HG02884 (cell line): ENCODE data around the gene PRR16.
"Not testable (repeated sequence)": the region's sequence is repeated elsewhere in the genome, so short reads cannot be mapped to it uniquely, and the experiment has no call there.

ENCODE experiments used
- ATAC-seq: cut with Tn5 transposase; IDR thresholded peaks from one replicate; pipeline ENCODE4 v1.9.1; 2021; ENCODE audit warnings: mild to moderate bottlenecking, moderate library complexity; ENCODE audit not compliant: unreplicated experiment

PRR16 gene

DNA sequence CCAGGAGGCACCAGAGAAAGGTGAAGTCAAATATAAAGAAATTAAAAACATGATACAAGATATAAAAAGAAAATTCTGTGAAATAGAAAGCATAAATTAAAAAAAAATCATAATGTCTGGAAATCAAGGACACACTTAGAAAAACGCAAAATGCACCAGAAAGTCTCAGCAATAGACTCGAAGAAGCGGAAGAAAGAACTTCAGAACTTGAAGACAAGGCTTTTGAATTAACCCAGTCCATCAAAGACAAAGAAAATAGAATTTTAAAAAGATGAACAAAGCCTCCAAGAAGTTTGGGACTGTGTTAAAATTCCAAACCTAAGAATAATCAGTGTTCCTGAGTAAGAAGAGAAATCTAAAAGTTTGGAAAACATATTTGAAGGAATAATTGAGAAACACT is 168.3 kb downstream of the PRR16 start:
- no peak for ATAC-seq

DNA sequence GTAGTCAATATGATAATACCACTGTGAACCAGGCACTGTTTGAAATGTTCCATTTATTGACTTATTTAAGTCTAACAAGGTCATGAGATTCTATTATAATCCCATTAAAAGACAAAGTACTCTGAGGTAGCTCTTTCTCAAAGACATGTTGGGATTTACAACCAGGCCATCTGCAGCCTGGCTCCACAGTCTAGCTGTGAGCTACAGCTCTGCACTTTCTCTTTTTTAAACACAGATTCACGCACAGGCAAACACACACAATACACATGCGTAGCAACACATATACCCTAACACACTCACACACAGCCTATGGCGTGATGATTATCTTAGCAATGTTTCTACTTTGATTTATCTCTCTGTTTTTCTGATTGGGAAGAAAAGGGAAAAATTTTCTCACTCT is 174.3 kb downstream of the PRR16 start:
- no peak for ATAC-seq

- no peak for ATAC-seq
These were observed 176.7 kb downstream of the PRR16 start for GRCh38 chr5:120640778-120641177.

DNA sequence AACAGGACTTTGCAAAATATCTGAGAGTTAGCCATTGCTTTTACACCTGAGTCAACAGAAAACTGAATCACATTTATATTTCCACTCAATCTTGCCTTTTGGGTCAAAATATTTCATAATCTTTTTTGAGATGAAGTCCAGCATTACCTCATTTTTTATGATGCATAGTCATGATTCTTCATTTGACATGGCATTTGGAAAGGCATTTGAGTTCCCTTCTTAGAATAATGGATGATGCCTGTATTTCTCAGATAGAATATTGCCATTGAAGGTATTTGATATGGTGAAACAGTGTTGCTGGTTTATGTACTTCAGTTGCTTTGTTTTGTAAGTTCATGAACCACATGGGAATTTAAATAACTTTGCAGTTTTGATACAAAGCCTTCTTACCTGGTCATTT is 180.4 kb downstream of the PRR16 start:
- ATAC-seq: no peak

DNA sequence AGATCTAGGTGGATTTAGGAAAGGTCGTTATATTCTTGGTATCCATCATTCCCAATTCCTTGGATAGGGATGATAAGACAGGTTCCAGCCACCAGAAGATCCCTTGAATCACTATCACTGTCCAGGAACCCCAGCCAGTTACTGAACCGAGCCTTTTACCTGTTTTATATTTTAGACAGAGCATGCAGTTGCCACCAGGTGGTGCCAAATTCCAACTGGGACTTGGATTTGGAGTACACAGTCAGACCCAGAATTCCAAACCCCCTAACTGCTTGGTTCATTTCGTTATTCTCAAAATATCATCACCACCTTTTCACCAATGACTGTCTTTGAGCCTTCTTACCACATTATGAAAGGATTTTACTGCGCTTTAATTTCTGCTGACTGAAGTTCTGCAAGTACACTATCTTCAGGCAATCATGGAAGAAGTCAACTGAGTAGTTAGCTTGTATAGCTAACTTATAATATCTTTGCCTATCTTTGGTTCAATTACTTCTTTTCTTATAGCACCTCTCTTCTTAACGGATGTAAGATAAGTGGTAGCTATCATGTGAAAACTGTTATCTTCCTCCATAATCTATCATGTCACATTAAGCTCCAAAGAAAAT is 191.8 kb downstream of the PRR16 start:
- ATAC-seq: peak; percentile 82

DNA sequence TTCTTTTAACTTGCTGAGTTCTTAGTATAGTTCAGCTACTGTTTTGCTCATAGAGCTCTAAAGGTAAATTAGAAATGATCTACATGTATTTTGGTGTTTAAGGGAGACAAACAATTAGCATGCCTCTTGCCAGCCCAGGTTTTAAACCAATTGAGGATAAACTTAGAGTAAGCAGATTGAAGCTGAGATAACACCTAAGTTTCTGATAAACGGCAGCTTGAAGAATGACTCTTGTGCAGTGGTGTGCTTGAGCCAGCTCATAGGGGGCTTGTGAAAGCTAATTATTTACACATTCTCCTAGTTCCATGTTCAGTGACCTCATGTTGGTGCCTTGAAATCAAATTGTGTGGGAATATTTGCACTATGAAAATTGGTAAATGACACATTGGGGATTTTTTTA is 193.0 kb downstream of the PRR16 start:
- no peak for ATAC-seq

DNA sequence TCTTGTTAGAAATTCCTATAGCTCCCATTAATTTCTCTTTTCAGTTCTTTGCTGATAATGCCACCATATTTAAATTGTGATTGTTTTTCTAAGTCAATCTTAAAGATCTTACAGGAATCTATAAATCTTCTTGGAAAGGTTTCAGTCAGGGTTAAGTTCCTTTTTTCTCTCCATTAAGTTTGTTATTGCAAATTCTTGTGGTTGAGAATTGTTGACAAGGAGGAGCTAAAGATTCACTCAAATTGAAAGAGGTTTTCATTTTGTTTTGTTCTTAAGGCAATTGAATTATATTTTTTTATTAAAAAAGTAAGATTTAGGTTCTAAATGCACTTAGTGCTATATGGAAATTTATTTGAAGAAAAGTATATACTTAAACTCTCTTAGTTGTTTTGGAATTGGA is 213.4 kb downstream of the PRR16 start:
- no peak for ATAC-seq

DNA sequence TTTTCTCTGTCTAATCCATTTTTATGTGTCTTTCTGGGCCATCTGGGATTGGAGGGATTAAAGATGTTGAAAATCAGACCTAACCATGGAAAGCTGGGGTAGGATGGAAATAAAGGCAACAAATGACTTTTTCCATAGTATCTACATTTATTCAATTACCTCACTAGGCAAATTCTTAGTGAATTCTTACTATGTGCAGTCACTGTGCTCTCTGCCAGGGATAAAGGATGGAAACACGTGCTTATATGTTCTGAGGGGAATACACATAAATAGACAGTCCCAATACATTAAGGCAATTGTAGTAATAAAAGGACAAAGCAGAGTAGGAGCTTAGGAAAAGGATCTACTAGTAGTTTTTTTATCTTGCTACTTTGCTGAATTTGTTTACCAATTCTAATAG is 214.2 kb downstream of the PRR16 start:
- no peak for ATAC-seq

GRCh38 chr5:120682851-120683250 is 218.8 kb downstream of the PRR16 start:
- ATAC-seq: no peak

GRCh38 chr5:120683580-120683979 is 219.5 kb downstream of the PRR16 start:
- ATAC-seq: no peak

- no peak for ATAC-seq
These were observed 220.1 kb downstream of the PRR16 start for GRCh38 chr5:120684213-120684612.

GRCh38 chr5:120684749-120685415 is 220.8 kb downstream of the PRR16 start:
- no peak for ATAC-seq

DNA sequence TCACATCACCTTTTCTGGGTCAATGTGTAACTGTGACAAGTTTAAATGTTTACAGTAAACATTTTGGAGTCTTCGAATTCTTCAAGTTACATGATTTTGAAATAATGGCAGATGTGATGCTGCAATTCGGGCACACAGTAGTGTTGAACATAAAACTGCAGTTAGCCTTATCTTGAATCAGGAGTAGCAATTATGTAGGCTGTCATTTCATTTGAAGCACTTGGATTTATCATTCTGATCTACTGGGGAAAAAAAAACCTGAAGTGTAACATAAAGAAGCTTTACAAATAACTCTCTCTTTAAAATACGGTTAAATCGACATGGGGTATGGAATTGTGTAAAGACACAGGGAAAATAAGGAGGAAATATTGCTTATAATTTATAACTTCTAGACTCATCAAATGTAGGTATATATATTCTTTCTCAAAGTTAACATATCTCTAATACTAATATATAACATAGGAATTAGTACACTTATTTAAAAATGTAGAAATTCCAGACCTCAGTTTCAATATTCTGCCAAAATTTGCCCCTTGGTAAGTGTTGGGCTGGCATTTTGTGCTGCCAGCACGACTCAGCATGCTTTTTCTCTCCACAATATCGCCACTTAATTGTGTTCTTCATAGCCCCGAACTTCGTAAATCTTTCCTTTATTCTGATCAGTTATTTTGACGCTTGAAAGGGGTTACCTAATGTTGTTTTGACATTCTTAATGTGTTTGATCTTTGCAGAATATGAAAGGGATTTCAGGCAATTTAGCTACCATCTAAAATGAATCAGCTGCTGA is 226.7 kb downstream of the PRR16 start:
- no peak for ATAC-seq

- ATAC-seq: no peak
These were observed 228.2 kb downstream of the PRR16 start for GRCh38 chr5:120692325-120692724.

GRCh38 chr5:120695368-120695880 is 231.3 kb downstream of the PRR16 start:
- no peak for ATAC-seq

GRCh38 chr5:120697147-120697546 is 233.0 kb downstream of the PRR16 start:
- ATAC-seq: no peak

- ATAC-seq: not testable (repeated sequence)
These were observed 233.7 kb downstream of the PRR16 start for GRCh38 chr5:120697670-120698327.

GRCh38 chr5:120700653-120701052 is 236.6 kb downstream of the PRR16 start:
- ATAC-seq: not testable (repeated sequence)

DNA sequence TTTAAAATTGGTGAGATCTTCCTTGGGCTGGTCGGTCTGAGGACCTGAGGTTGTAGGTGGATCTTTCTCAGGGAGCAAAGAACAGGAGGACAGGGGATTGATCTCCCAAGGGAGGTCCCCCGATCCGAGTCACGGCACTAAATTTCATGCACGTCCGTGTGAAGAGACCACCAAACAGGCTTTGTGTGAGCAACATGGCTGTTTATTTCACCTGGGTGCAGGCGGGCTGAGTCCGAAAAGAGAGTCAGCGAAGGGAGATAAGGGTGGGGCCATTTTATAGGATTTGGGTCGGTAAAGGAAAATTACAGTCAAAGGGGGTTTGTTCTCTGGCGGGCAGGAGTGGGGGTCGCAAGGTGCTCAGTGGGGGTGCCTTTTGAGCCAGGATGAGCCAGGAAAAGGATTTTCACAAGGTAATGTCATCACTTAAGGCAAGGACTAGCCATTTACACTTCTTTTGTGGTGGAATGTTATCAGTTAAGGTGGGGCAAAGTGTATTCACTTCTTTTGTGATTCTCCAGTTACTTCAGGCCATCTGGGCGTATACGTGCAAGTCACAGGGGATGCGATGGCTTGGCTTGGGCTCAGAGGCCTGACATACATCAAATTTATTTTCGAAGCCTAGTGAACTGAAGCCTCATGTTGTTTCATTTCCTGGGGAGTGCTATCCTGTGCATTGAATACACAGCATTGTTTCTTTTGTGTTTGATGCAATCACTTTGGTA is 238.9 kb downstream of the PRR16 start:
- not testable (repeated sequence) for ATAC-seq

- no peak for ATAC-seq
These were observed 240.0 kb downstream of the PRR16 start for GRCh38 chr5:120703918-120704587.
